Mammary epithelial cell (primary cell): Measurements from ENCODE around the gene MEF2C.

Experiments
- CTCF ChIP-seq, 2 donors: IDR thresholded peaks in 1 of 2; conservative IDR thresholded peaks in 1 of 2; 2 replicates each; pipeline ENCODE4 v1.5.1; 2011 to 2012; ENCODE audit warnings: inconsistent platforms in 2 of 2, low read length in 2 of 2, mild to moderate bottlenecking in 2 of 2, control low read depth in 1 of 2, low read depth in 1 of 2; ENCODE audit not compliant: insufficient read depth in 1 of 2; ENCODE audit errors: extremely low read depth in 1 of 2
- EZH2 ChIP-seq: IDR thresholded peaks from 2 replicates; pipeline ENCODE4 v1.6.1; 2012; ENCODE audit warnings: low read length, inconsistent platforms, borderline replicate concordance

- no peak for TF ChIP-seq CTCF (conservative IDR thresholded peaks at IDR 0.05 in 1 of 2, IDR thresholded peaks at IDR 0.05 in 1 of 2; ENCODE audit: extremely low read depth in 1 of 2, insufficient read depth in 1 of 2, low read depth in 1 of 2, low read length in 2 of 2)
- TF ChIP-seq EZH2, result no peak
Observed at GRCh38 chr5:88837817-88838216, 45.2 kb downstream of the MEF2C start.
